Neural cell (in vitro differentiated cells): ENCODE data around the gene INAVA.

ENCODE experiments used
- CTCF ChIP-seq: fragments of 450-650 bp; IDR thresholded peaks from 2 replicates; pipeline ENCODE4 v1.5.1; 2014; ENCODE audit warnings: antibody characterized with exemption, mild to moderate bottlenecking, moderate library complexity; ENCODE audit not compliant: poor library complexity, severe bottlenecking
- EP300 ChIP-seq: fragments of 450-650 bp; conservative IDR thresholded peaks from 2 replicates; pipeline ENCODE4 v1.6.1; 2014; ENCODE audit warnings: antibody characterized with exemption, mild to moderate bottlenecking, moderate library complexity; ENCODE audit not compliant: poor library complexity, severe bottlenecking
- POLR2AphosphoS5 ChIP-seq: IDR thresholded peaks from 2 replicates; pipeline ENCODE4 v1.6.1; 2012

GRCh38 chr1:200922406-200922805 is 27.7 kb downstream of the INAVA start:
- no peak for TF ChIP-seq CTCF
- TF ChIP-seq POLR2AphosphoS5, result no peak
- no peak for TF ChIP-seq EP300
